Activated naive CD4-positive, alpha-beta T cell (primary cell): ENCODE measurements around the gene HRH2.

ENCODE experiments used
- DNase-seq, 4 experiments: peaks; one replicate each; lab custom pipeline; 2025; lab: John Stamatoyannopoulos, UW

Gene HRH2

GRCh38 chr5:175675873-175676272 lies 18.0 kb downstream of the HRH2 start:
- DNase-seq: no peak

- DNase-seq: no peak
Observed at GRCh38 chr5:175677571-175677970, 19.7 kb downstream of the HRH2 start.

- DNase-seq: no peak
Observed at GRCh38 chr5:175678074-175678473, 20.2 kb downstream of the HRH2 start.

- no peak for DNase-seq
Observed at GRCh38 chr5:175679411-175679810, 21.5 kb downstream of the HRH2 start.

- no peak for DNase-seq
Observed at GRCh38 chr5:175680020-175680419, 22.1 kb downstream of the HRH2 start.

GRCh38 chr5:175680463-175680862 lies 22.6 kb downstream of the HRH2 start:
- no peak for DNase-seq

GRCh38 chr5:175681045-175681967 lies 23.4 kb downstream of the HRH2 start:
- DNase-seq: no peak

GRCh38 chr5:175681968-175682340 lies 24.1 kb downstream of the HRH2 start:
- no peak for DNase-seq

- no peak for DNase-seq
Observed at GRCh38 chr5:175682664-175683063, 24.8 kb downstream of the HRH2 start.

- DNase-seq: no peak
Observed at GRCh38 chr5:175683231-175683630, 25.4 kb downstream of the HRH2 start.

- DNase-seq: no peak
Observed at GRCh38 chr5:175683921-175684320, 26.1 kb downstream of the HRH2 start.

- no peak for DNase-seq
Observed at GRCh38 chr5:175684931-175685330, 27.1 kb downstream of the HRH2 start.

GRCh38 chr5:175685701-175686350 lies 28.0 kb downstream of the HRH2 start:
- no peak for DNase-seq

GRCh38 chr5:175686396-175686795 lies 28.5 kb downstream of the HRH2 start:
- DNase-seq: no peak

- no peak for DNase-seq
Observed at GRCh38 chr5:175686826-175687225, 29.0 kb downstream of the HRH2 start.

GRCh38 chr5:175687231-175687701 lies 29.4 kb downstream of the HRH2 start:
- no peak for DNase-seq

- DNase-seq: no peak
Observed at GRCh38 chr5:175688352-175689146, 30.7 kb downstream of the HRH2 start.

- DNase-seq: no peak
Observed at GRCh38 chr5:175689147-175689991, 31.5 kb downstream of the HRH2 start.

GRCh38 chr5:175690025-175690424 lies 32.2 kb downstream of the HRH2 start:
- no peak for DNase-seq

GRCh38 chr5:175690586-175690985 lies 32.7 kb downstream of the HRH2 start:
- DNase-seq: no peak

GRCh38 chr5:175691761-175692160 lies 33.9 kb downstream of the HRH2 start:
- DNase-seq: no peak
